Measurements from ENCODE around the gene PNLIP. TPM values are rescaled to one million over a fixed set of nuclear protein-coding genes. Genes with fewer than 3 reads are reported as not detected.

The PNLIP gene
- total RNA-seq, 1 donor from 2014 or later: not detected

DNA sequence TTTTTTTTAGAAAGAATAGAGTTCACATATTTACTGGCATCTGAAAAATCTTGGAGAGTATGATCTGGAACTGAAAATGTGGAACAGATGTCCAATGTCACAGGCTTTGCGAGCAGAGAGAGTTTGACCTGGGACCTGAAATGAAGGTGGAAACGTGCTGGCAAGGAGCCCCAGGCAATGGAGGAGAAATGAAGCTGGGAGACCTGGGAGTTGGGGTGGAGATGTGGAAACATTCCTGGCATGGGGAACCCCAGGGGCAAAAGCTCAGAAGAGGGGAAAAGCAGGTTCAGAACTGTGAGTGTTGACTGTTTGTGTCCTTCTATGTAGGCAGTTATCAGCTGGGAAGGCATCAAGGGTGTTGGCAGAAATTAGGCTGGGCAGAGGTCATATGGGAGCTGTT is 67.7 kb downstream of the PNLIP start:
- ATAC-seq (ENCODE audit: low read depth) (no peak), DNase-seq (no peak)
- TF ChIP-seq CTCF (IDR thresholded peaks at IDR 0.05): no peak
- H3K4me1 Mint-ChIP-seq: no peaks in the 10 kb centered on the region
- H3K27ac Mint-ChIP-seq: no peak overlapping the region
- H3K9me3 Mint-ChIP-seq: no peaks in the 10 kb centered on the region
- intact Hi-C loops (cut with micrococcal nuclease): no loop called here
- ChIA-PET POLR2A (no interaction called here), CTCF (no interaction called here)
- H3K27me3 Mint-ChIP-seq: peaks cover 5% of the 10 kb centered on the region
- H3K4me3 Mint-ChIP-seq: no peak overlapping the region
- H3K36me3 Mint-ChIP-seq (ENCODE audit: low read depth): no peaks in the 10 kb centered on the region

DNA sequence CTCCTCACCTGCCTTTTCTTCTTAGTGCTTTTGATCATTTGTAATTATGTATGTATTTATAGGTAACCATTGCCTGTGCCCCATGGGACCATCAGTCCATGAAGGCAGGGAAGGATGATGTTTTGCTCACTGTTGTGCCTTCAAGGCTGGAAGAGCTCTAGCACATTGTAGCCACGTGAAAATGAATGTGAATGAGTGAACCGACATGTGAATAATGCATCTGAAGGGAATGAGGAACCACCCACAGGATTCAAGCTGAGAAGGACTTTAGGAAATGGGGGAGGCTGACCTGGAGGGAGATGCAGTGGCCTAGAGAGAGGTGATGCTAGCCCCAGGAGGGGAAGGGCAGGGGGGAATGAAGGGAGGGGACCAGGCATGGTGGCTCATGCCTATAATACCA is 69.1 kb downstream of the PNLIP start:
- no peaks in the 10 kb centered on the region for H3K4me1 Mint-ChIP-seq
- DNase-seq (no peak), ATAC-seq (ENCODE audit: low read depth) (no peak)
- H3K9me3 Mint-ChIP-seq: no peaks in the 10 kb centered on the region
- no peak overlapping the region for H3K4me3 Mint-ChIP-seq
- H3K36me3 Mint-ChIP-seq (ENCODE audit: low read depth): no peaks in the 10 kb centered on the region
- peaks cover 2% of the 10 kb centered on the region for H3K27me3 Mint-ChIP-seq
- TF ChIP-seq CTCF (IDR thresholded peaks at IDR 0.05): no peak
- H3K27ac Mint-ChIP-seq: no peak overlapping the region
- ChIA-PET POLR2A (no interaction called here), CTCF (no interaction called here)
- intact Hi-C loops (cut with micrococcal nuclease): no loop called here

GRCh38 chr10:116615199-116615776 is 69.6 kb downstream of the PNLIP start:
- Mint-ChIP-seq H3K9me3 (no peaks in the 10 kb centered on the region), H3K4me1 (no peaks in the 10 kb centered on the region), H3K36me3 (ENCODE audit: low read depth) (no peaks in the 10 kb centered on the region), H3K27ac (no peak overlapping the region), H3K27me3 (no peaks in the 10 kb centered on the region), H3K4me3 (no peak overlapping the region)
- ATAC-seq (ENCODE audit: low read depth): no peak
- intact Hi-C loops (cut with micrococcal nuclease): no loop called here
- DNase-seq: no peak
- ChIA-PET POLR2A (no interaction called here), CTCF (no interaction called here)
- no peak for TF ChIP-seq CTCF (IDR thresholded peaks at IDR 0.05)

Other genes starting within 250 kb of the PNLIP start
- gene CCDC172, start 221.5 kb upstream of the PNLIP start, total RNA-seq: not detected in 2 replicates
- not detected in 2 replicates for gene PNLIPRP3, start 118.1 kb upstream of the PNLIP start, total RNA-seq
- gene PNLIPRP1, start 45.0 kb downstream of the PNLIP start, total RNA-seq: not detected in 2 replicates
- not detected in 2 replicates for gene PNLIPRP2, start 75.0 kb downstream of the PNLIP start, total RNA-seq
- 4.0 and 5.1 TPM in 2 replicates for gene HSPA12A, start 196.6 kb downstream of the PNLIP start, total RNA-seq